ENCODE measurements around the gene C1RL. TPM values are rescaled to one million over a fixed set of nuclear protein-coding genes. Genes with fewer than 3 reads are reported as not detected.
A peak's percentile ranks its signal among the peaks of the same experiment; 100 is the strongest.

Gene C1RL
- total RNA-seq, 1 donor from 2014 or later, result 122 TPM

- no peak overlapping the region for H3K27ac ChIP-seq
- peaks cover 0 to 61% of the 10 kb centered on the region in 2 donors for H3K36me3 ChIP-seq
- TF ChIP-seq CTCF (IDR thresholded peaks at IDR 0.05) (no peak), POLR2AphosphoS5 (IDR thresholded peaks at IDR 0.05; ENCODE audit: insufficient read depth in 1 of 2, low read depth in 1 of 2) (no peak), POLR2A (IDR thresholded peaks at IDR 0.05) (no peak)
- intact Hi-C loops (cut with DNase I), result no loop called here
- peaks cover 29% of the 10 kb centered on the region for H3K4me1 ChIP-seq
- H3K9me3 ChIP-seq, result no peaks in the 10 kb centered on the region
- no peak overlapping the region for H3K4me3 ChIP-seq
- DNase-seq (ENCODE audit: extremely low spot score in 2 of 2), result no peak
- no peaks in the 10 kb centered on the region for H3K27me3 ChIP-seq
These were observed 25.9 kb downstream of the C1RL start for GRCh38 chr12:7083125-7083524.

- Histone ChIP-seq H3K27ac (peak overlapping the region; percentile 84), H3K9me3 (no peaks in the 10 kb centered on the region), H3K4me3 (no peak overlapping the region), H3K4me1 (peaks cover 37% of the 10 kb centered on the region), H3K36me3 (peaks cover 0 to 46% of the 10 kb centered on the region in 2 donors), H3K27me3 (no peaks in the 10 kb centered on the region)
- intact Hi-C loops (cut with DNase I), result no loop called here
- no peak for DNase-seq (ENCODE audit: extremely low spot score in 2 of 2)
- TF ChIP-seq POLR2AphosphoS5 (IDR thresholded peaks at IDR 0.05; ENCODE audit: insufficient read depth in 1 of 2, low read depth in 1 of 2) (no peak), POLR2A (IDR thresholded peaks at IDR 0.05) (no peak), CTCF (IDR thresholded peaks at IDR 0.05) (no peak)
These were observed 28.0 kb downstream of the C1RL start for GRCh38 chr12:7081037-7081436.

GRCh38 chr12:7079826-7080125 is 29.2 kb downstream of the C1RL start:
- Histone ChIP-seq H3K27me3 (no peaks in the 10 kb centered on the region), H3K4me1 (peaks cover 37% of the 10 kb centered on the region), H3K4me3 (no peak overlapping the region), H3K36me3 (peaks cover 0 to 33% of the 10 kb centered on the region in 2 donors), H3K9me3 (no peaks in the 10 kb centered on the region), H3K27ac (peak overlapping the region; percentile 84)
- intact Hi-C loops (cut with DNase I), result no loop called here
- DNase-seq (ENCODE audit: extremely low spot score in 2 of 2), result no peak
- TF ChIP-seq POLR2AphosphoS5 (IDR thresholded peaks at IDR 0.05; ENCODE audit: insufficient read depth in 1 of 2, low read depth in 1 of 2) (no peak), POLR2A (IDR thresholded peaks at IDR 0.05) (no peak), CTCF (IDR thresholded peaks at IDR 0.05) (no peak)

- H3K36me3 ChIP-seq, result peaks cover 0 to 27% of the 10 kb centered on the region in 2 donors
- H3K4me3 ChIP-seq, result no peak overlapping the region
- H3K27me3 ChIP-seq, result no peaks in the 10 kb centered on the region
- intact Hi-C loops (cut with DNase I), result no loop called here
- no peak overlapping the region for H3K27ac ChIP-seq
- TF ChIP-seq POLR2AphosphoS5 (IDR thresholded peaks at IDR 0.05; ENCODE audit: insufficient read depth in 1 of 2, low read depth in 1 of 2), result no peak
- no peak for TF ChIP-seq POLR2A (IDR thresholded peaks at IDR 0.05)
- TF ChIP-seq CTCF (IDR thresholded peaks at IDR 0.05), result no peak
- DNase-seq (ENCODE audit: extremely low spot score in 2 of 2), result no peak
- peaks cover 37% of the 10 kb centered on the region for H3K4me1 ChIP-seq
- H3K9me3 ChIP-seq, result no peaks in the 10 kb centered on the region
These were observed 30.9 kb downstream of the C1RL start for GRCh38 chr12:7078163-7078562.

- TF ChIP-seq POLR2A (IDR thresholded peaks at IDR 0.05) (no peak), CTCF (IDR thresholded peaks at IDR 0.05) (no peak), POLR2AphosphoS5 (IDR thresholded peaks at IDR 0.05; ENCODE audit: insufficient read depth in 1 of 2, low read depth in 1 of 2) (no peak)
- DNase-seq (ENCODE audit: extremely low spot score in 2 of 2), result no peak
- Histone ChIP-seq H3K27ac (peak overlapping the region; percentile 54), H3K4me3 (no peak overlapping the region), H3K27me3 (no peaks in the 10 kb centered on the region), H3K9me3 (no peaks in the 10 kb centered on the region), H3K4me1 (peaks cover 37% of the 10 kb centered on the region), H3K36me3 (peaks cover 0 to 13% of the 10 kb centered on the region in 2 donors)
- intact Hi-C loops (cut with DNase I), result no loop called here
These were observed 32.5 kb downstream of the C1RL start for GRCh38 chr12:7076493-7076892.

All from vagina (tissue), 2 donors.